Liver (tissue), 3 donors: ENCODE data around the gene TMEM129.

Experiments
- ATF3 ChIP-seq: IDR thresholded peaks from 2 replicates; pipeline ENCODE4 v1.6.1; 2016; ENCODE audit warnings: antibody characterized with exemption
- CTCF ChIP-seq: fragments of 150-350 bp; IDR thresholded peaks from 2 replicates; pipeline ENCODE4 v1.5.1; 2017; ENCODE audit warnings: improper control_type of control experiment, low read depth, low read length; ENCODE audit not compliant: missing input control
- HNF4A ChIP-seq, 2 donors: conservative IDR thresholded peaks; 2 replicates each; pipeline ENCODE4 v1.6.1; 2016; ENCODE audit warnings: antibody characterized with exemption in 2 of 2, mild to moderate bottlenecking in 2 of 2
- NR2F2 ChIP-seq: IDR thresholded peaks from 2 replicates; pipeline ENCODE4 v1.6.1; 2016; ENCODE audit warnings: antibody characterized with exemption
- RAD21 ChIP-seq, 2 donors: IDR thresholded peaks; 2 replicates each; pipeline ENCODE4 v1.6.1; 2016; ENCODE audit warnings: antibody characterized with exemption in 2 of 2, mild to moderate bottlenecking in 2 of 2
- SP1 ChIP-seq: IDR thresholded peaks from 2 replicates; pipeline ENCODE4 v1.6.1; 2018; ENCODE audit warnings: antibody characterized with exemption, mild to moderate bottlenecking
- donor health status: healthy.
- donor health status: healthy.

- TF ChIP-seq RAD21 (IDR thresholded peaks at IDR 0.05) (no peak), SP1 (no peak), CTCF (no peak), HNF4A (conservative IDR thresholded peaks at IDR 0.05) (no peak), ATF3 (no peak), NR2F2 (no peak)
These were observed 50.8 kb downstream of the TMEM129 start for GRCh38 chr4:1670279-1670678.
